HG02970 (cell line): ENCODE data around the gene NELFB.
A peak's percentile ranks its signal among the peaks of the same experiment; 100 is the strongest.
"Not testable (repeated sequence)": the region's sequence is repeated elsewhere in the genome, so short reads cannot be mapped to it uniquely, and the experiment has no call there.

Experiments
- ATAC-seq: cut with Tn5 transposase; IDR thresholded peaks from one replicate; pipeline ENCODE4 v1.9.1; 2021; ENCODE audit warnings: mild to moderate bottlenecking, moderate library complexity, moderate number of reproducible peaks; ENCODE audit not compliant: unreplicated experiment, low FRiP score

The NELFB gene

GRCh38 chr9:137245450-137246421 is 9.4 kb upstream of the NELFB start:
- ATAC-seq = no peak

DNA sequence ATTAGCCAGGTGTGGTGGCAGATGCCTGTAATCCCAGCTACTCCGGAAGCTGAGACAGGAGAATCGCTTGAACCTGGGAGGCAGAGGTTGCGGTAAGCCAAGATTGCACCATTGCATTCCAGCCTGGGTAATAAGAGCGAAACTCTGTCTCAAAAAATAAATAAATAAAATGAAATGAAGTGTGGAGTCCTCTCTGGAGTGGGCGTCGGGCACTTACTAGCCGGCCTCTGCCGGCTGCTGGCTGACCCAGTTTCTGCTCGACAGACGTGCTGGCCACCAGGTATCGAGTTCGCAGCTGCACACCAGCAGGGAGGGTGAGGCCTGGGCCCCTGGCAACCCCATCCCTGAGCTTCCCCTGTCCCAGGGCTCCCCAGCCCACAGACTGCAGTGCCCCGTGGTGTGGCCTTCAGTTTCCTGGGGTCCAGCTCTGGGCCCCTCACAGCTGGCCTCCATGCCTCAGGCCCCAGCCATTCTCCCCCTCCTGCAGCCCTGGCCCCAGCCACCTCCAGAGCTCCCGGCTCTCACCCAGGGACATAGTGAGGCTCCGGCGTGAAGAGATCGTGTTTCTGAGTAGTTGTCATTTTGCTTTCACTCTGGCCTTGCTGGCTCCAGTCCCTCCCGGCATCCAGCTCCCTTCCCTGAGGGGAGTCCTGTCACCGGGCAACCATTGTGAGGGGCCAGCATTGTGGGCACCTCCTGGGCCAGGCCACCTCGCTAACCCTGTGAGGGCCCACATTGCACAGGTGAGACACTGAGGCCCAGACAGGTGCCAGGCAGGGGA is 7.8 kb upstream of the NELFB start:
- ATAC-seq = no peak

GRCh38 chr9:137247916-137248175 is 7.3 kb upstream of the NELFB start:
- no peak for ATAC-seq

GRCh38 chr9:137250329-137251193 is 4.6 kb upstream of the NELFB start:
- no peak for ATAC-seq

- ATAC-seq = no peak
Observed at GRCh38 chr9:137251194-137251461, 4.0 kb upstream of the NELFB start, which contains the start of gene STPG3. TSS of gene STPG3 (plus strand) at chr9:137251286. CDS start at chr9:137251287, 1 bp downstream.

GRCh38 chr9:137251490-137252268 is 3.4 kb upstream of the NELFB start:
- no peak for ATAC-seq

DNA sequence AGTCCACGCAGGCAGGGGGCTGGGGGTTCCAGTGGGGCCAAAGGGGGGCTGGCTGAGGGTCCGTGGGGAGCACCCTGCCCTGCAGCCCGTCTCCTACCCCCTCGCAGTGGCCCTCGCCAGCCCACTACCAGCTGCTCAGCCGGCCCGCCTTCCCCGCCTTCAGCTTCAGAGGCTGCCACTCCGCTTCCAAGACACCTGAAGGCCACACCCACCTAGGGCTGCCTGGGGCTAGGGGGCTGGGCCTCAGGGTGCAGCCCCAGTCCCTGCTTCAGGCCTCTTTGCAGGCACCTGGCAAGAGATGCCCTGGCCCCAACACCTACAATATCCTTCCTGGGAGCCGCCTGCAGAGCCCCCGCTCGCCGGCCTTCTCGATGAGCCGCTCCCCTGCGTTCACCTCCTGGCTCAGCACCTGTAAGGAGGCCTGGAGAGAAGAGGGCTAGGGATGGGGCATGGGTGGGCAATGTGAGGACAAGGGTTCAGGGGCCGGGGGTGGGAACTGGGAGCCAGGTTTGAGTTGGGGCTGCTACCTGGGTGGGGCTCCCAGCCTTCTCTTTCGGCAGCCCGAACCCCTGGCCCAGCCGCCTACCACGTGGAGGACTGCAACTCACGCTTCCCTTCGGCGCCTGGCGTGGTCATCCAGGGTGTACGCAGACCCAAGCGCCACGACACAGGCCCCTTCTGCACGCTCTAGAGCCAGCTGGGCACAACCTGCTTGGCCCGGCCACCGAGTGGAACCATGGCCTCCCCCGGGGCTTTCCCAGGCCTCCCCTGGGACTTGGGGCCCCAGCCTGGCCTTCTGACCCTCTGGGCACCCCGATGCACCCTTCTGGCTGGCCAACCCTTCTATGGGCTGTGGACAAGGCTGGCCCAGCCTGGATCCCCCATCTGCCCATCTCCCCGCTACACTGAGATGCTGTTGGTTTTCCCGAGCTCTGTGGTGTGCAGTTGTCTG is 2.3 kb upstream of the NELFB start:
- ATAC-seq = no peak

DNA sequence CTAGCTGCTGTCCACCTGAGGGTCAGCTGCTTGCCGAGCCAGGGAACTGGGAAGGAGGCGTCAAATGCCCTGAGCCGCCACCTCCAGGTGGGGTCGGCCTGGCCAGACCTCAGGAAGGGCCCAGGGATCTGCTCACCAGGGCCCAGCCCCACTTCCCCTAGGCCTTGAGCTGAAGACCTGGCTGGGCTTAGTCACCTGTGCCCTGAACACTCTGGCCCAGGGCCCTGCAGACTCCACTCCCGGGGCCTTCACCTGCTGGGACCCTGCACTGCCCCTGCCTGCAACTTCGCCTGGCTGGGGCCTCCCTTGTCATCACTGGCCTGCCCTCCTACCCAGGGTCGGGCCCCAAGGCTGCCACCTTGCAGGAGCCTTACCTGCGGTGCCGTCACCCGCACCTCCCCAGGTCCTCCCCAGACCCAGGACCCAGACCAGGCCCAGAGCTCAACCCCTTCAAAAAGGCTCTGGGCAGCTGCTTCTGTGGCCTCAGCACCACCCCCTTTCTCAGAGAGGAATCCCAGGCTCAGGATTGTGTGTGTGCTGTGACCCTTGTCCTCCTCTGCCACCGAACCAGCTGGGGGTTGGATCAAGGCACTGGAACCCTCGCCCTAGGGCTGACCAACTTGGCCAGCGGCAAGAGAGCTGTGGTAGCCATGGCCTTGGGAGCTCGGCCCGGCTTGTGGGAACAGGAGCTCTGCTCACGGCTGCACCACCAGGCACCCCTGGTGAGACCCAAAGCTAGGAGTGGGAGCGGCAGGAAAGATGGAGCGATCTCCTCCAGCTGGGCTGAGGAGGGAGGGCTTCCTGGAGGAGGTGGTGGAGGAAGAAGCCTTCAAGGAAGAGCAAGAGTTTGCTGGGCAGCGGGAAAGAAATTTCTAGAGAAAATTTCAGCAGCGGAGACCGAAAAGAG is 1.2 kb upstream of the NELFB start:
- ATAC-seq = no peak

DNA sequence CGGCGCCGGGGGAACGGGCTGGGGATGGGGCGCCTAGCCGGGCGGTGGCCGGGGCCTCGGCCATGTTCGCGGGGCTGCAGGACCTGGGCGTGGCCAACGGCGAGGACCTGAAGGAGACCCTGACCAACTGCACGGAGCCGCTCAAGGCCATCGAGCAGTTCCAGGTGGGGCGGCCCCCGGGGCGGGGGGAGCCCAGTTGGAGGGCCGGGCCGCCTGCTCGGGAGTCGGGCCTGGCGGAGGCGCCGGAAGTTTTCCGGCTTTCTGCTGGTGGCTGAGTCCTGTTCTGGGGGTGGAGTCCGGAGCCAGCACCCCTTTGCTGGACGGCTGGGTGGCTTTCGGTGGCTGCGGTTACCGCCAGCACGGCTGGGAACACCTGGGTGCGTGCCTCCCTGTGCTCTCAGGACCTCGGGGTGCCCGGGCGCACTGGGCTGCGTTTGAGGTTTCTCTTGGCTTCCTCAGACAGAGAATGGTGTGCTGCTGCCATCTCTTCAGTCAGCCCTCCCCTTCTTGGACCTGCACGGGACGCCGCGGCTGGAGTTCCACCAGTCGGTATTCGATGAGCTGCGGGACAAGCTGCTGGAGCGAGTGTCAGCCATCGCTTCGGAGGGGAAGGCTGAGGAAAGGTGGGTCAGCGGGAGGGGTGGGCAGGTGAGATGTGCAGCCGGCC is 454 bp downstream of the NELFB start:
- peak; percentile 29 for ATAC-seq

DNA sequence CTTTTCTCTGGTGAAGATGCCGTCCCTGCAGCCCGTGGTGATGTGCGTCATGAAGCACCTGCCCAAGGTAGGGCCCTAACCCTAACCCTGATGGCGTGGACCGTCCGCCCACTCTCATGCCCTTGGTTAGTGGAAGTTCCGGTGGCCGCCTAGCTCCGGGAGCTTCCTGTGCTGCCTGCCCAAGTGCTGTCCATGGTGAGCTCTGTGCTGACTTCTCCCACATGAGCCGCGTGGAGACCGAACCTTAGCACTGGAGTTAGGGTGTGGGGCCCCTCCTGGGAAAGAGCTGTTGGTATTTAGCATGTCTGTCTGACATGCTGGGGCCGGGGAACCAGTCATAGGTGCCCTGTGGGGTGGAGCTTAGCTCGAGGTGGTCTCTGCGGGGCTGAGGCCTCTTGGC is 1.2 kb downstream of the NELFB start:
- no peak for ATAC-seq

DNA sequence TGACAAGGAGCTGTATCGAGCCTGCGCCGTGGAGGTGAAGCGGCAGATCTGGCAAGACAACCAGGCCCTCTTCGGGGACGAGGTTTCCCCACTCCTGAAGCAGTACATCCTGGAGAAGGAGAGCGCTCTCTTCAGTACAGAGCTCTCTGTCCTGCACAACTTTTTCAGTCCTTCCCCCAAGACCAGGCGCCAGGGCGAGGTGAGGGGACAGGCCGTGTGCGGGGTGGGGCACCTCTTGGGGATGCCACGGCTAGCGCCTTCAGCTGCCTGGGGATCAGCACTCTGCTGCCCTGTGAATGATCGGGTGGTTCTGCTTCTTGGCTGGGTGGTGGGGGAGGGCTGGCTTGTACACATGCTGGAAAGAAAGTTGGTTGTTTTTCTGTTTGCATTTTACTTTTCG is 1.7 kb downstream of the NELFB start:
- no peak for ATAC-seq

- not testable (repeated sequence) for ATAC-seq
Observed at GRCh38 chr9:137262173-137262908, 7.2 kb downstream of the NELFB start.

GRCh38 chr9:137262909-137263285 is 7.8 kb downstream of the NELFB start:
- no peak for ATAC-seq

DNA sequence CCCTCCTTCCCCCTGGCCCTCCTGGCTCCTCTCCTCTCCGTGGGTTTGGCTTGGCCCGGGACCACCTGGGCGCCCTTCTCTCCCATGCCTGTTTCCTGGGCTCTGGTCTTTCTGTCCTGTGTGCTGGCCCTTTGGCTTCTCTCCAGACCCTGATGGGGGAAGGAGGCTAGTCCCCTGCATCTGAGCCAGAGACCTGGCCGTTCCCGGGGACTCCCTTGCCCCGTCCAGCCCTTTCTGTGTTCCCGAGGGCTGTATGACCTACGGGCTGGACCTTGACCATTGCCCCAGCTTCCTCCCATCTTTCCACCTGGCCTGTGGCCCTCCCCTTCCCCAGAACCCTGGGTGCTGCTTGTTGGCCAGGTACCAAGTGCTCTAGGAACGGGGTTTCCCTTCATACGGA is 8.4 kb downstream of the NELFB start:
- ATAC-seq = no peak

GRCh38 chr9:137264067-137264466 is 8.9 kb downstream of the NELFB start:
- no peak for ATAC-seq

- no peak for ATAC-seq
Observed at GRCh38 chr9:137265496-137266161, 10.5 kb downstream of the NELFB start.
